Vagina (tissue), 2 donors: ENCODE data around the gene SBNO1. TPM values are rescaled to one million over a fixed set of nuclear protein-coding genes. Genes with fewer than 3 reads are reported as not detected.

Source experiments
- DNase-seq, 2 donors: peaks; one replicate each; pipeline ENCODE4 v3.0.0-alpha.2; 2017; ENCODE audit errors: extremely low spot score in 2 of 2
- H3K27ac ChIP-seq: fragments of 200-600 bp; sonication (generic); one replicate; pipeline ENCODE4 v1.5.1; 2019
- H3K27me3 ChIP-seq: fragments of 200-600 bp; sonication (generic); one replicate; pipeline ENCODE4 v1.5.1; 2019
- H3K36me3 ChIP-seq, 2 donors: fragments of 200-600 bp; sonication (generic); one replicate each; pipeline ENCODE4 v1.5.1; 2017 to 2019
- H3K4me1 ChIP-seq: fragments of 200-600 bp; sonication (generic); one replicate; pipeline ENCODE4 v1.5.1; 2019
- H3K4me3 ChIP-seq, 2 donors: fragments of 200-600 bp; sonication (generic); 1 replicate in 1 of 2; 2 replicates in 1 of 2; pipeline ENCODE4 v1.5.1; 2016 to 2019
- H3K9me3 ChIP-seq: fragments of 200-600 bp; sonication (generic); one replicate; pipeline ENCODE4 v1.5.1; 2019
- POLR2A ChIP-seq, 2 donors: fragments of 450-650 bp; IDR thresholded peaks; one replicate each; pipeline ENCODE4 v1.6.1; 2017; ENCODE audit warnings: antibody characterized with exemption in 2 of 2, mild to moderate bottlenecking in 2 of 2, moderate library complexity in 2 of 2
- POLR2AphosphoS5 ChIP-seq, 2 donors: sonication (generic); formaldehyde crosslinking; IDR thresholded peaks; one replicate each; pipeline ENCODE4 v1.9.0; 2017; ENCODE audit warnings: antibody characterized with exemption in 2 of 2, mild to moderate bottlenecking in 2 of 2, low read depth in 1 of 2; ENCODE audit not compliant: insufficient read depth in 1 of 2
- intact Hi-C: fragments of 100-400 bp; cut with DNase I; formaldehyde crosslinking; loops from one replicate; pipeline ENCODE4 v1.15.1; 2023
- total RNA-seq: library from RNA; depleted of rRNA; stranded (reverse); fragments of >200 nt; gene quantifications from one replicate; pipeline ENCODE4 v1.2.3, GENCODE V29; 2016
- TF ChIP-seq, protein P1 (sequence below), 3 experiments: fragments of 450-650 bp in 2 of 3; fragments of 200-600 bp in 1 of 3; sonication (generic) in 1 of 3; IDR thresholded peaks; one replicate each; pipeline ENCODE4 v1.5.1; 2017 to 2019; ENCODE audit warnings: antibody characterized with exemption in 3 of 3, mild to moderate bottlenecking in 2 of 3, moderate library complexity in 2 of 3

SBNO1 gene
- total RNA-seq, 1 donor from 2014 or later: 15.0 TPM

DNA sequence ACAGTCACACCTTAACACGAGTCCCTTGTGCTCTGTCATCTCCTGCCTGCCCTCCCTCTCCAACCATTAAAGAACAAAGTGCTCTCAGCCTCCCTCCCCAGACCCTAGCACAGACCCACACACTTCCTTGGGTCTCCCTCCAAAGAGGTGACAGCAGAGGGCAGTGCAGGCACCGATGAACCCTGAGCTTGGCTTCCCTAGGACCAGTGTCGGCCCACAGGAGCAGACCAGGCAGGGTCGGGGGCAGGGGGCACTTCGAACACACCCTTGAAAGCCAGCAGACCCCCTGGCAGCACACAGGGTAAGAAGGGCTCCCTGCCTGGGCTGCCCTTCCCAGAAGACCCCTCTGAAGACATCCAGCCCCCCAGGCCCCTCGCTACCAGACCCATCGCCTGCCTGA lies 100.0 kb downstream of the SBNO1 start:
- peaks cover 38% of the 10 kb centered on the region for H3K4me1 ChIP-seq
- H3K4me3 ChIP-seq: no peak overlapping the region
- intact Hi-C loops: loop anchor here (10.0 kb wide), 2 partner anchors 120 to 340 kb away; partner anchors contain the start of genes DDX55 and KMT5A
- no peaks in the 10 kb centered on the region for H3K9me3 ChIP-seq
- no peak for TF ChIP-seq POLR2AphosphoS5 (IDR thresholded peaks at IDR 0.05; ENCODE audit: insufficient read depth in 1 of 2, low read depth in 1 of 2)
- TF ChIP-seq, protein P1, sequence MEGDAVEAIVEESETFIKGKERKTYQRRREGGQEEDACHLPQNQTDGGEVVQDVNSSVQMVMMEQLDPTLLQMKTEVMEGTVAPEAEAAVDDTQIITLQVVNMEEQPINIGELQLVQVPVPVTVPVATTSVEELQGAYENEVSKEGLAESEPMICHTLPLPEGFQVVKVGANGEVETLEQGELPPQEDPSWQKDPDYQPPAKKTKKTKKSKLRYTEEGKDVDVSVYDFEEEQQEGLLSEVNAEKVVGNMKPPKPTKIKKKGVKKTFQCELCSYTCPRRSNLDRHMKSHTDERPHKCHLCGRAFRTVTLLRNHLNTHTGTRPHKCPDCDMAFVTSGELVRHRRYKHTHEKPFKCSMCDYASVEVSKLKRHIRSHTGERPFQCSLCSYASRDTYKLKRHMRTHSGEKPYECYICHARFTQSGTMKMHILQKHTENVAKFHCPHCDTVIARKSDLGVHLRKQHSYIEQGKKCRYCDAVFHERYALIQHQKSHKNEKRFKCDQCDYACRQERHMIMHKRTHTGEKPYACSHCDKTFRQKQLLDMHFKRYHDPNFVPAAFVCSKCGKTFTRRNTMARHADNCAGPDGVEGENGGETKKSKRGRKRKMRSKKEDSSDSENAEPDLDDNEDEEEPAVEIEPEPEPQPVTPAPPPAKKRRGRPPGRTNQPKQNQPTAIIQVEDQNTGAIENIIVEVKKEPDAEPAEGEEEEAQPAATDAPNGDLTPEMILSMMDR (IDR thresholded peaks at IDR 0.05): no peak
- TF ChIP-seq POLR2A (IDR thresholded peaks at IDR 0.05): no peak
- DNase-seq: no peak
- peaks cover 0 to 43% of the 10 kb centered on the region in 2 donors for H3K36me3 ChIP-seq
- no peak overlapping the region for H3K27ac ChIP-seq
- no peaks in the 10 kb centered on the region for H3K27me3 ChIP-seq

DNA sequence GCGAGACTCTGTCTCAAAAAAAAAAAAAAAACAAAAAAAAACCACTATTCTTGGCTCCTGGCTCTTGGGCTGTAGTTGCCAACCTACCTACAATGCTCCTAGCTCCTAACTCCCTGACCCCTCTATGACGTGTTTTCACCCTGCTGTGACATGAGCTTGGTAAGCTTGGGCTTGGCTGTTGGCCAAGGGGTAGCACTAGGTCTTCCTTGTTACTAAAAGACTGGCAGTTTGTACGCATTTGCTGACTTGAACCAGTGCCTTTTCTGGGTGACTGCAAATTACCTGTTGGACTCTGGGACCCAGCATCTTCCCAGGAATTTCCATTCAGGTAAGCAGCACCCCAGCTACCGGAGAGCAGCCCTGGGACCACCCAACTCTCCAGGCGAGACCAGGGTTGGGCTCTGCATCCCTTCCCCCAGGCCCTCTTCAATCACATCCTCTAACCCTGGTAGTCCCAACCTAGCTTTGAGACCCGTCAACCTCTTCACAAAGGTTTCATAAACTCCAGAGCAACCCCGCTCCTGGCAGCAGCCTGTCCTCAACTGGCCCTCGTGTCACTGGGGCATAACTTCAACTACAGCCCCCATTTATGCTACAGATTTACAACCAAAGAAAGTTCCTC lies 101.3 kb downstream of the SBNO1 start:
- no peak for TF ChIP-seq POLR2AphosphoS5 (IDR thresholded peaks at IDR 0.05; ENCODE audit: insufficient read depth in 1 of 2, low read depth in 1 of 2)
- TF ChIP-seq, protein P1 (IDR thresholded peaks at IDR 0.05): no peak
- TF ChIP-seq POLR2A (IDR thresholded peaks at IDR 0.05): no peak
- intact Hi-C loops: loop anchor here (10.0 kb wide), 2 partner anchors 121 to 341 kb away; partner anchors contain the start of genes DDX55 and KMT5A
- H3K27ac ChIP-seq: no peak overlapping the region
- DNase-seq: no peak
- peaks cover 29% of the 10 kb centered on the region for H3K4me1 ChIP-seq
- no peaks in the 10 kb centered on the region for H3K9me3 ChIP-seq
- no peak overlapping the region for H3K4me3 ChIP-seq
- H3K27me3 ChIP-seq: no peaks in the 10 kb centered on the region
- H3K36me3 ChIP-seq: peaks cover 0 to 54% of the 10 kb centered on the region in 2 donors

DNA sequence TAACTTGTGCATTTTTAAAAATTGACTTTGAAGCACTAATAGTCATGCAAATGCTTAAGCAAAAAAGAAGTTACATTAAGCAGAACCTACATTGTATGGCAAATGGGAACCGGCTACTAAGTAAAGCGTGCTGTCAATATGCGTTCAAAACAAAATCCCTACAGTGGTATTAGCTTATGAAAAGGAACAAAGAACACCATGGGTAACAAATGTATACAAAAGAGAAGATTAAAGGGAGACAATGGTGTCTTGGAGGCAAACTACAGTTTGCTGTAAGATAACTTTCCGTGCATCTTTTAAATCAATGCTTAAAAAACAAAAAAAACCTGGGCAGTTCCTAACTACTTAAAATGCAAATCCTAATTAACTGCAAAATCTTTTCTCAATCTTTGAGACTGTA lies 103.5 kb downstream of the SBNO1 start:
- intact Hi-C loops: loop anchor here (10.0 kb wide), 2 partner anchors 124 to 344 kb away; partner anchors contain the start of genes DDX55 and KMT5A
- Histone ChIP-seq H3K27me3 (no peaks in the 10 kb centered on the region), H3K9me3 (no peaks in the 10 kb centered on the region), H3K4me3 (no peak overlapping the region), H3K27ac (no peak overlapping the region), H3K4me1 (peaks cover 14% of the 10 kb centered on the region), H3K36me3 (peaks cover 0 to 74% of the 10 kb centered on the region in 2 donors)
- no peak for DNase-seq
- TF ChIP-seq POLR2A (IDR thresholded peaks at IDR 0.05) (no peak), POLR2AphosphoS5 (IDR thresholded peaks at IDR 0.05; ENCODE audit: insufficient read depth in 1 of 2, low read depth in 1 of 2) (no peak)
- TF ChIP-seq, protein P1 (IDR thresholded peaks at IDR 0.05): no peak

DNA sequence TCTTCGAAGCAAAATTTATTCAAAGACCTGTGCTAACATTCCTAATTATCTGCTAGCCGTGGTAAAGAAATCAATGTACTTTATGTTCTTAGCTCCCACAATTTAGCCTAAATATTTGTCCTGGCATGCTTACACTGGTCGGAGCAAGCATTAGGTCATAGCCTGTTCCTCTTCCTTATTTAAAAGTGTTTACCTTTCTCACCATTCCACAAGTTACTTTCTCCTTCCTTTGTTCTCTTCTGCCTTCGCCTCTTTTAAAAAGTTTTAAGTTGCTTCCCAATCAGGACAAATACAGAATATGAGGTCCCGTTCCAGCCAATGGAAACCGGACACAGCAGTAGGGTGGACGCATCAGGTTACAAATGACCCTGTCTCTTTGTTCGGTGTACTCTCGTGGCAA lies 104.6 kb downstream of the SBNO1 start:
- peaks cover 0 to 81% of the 10 kb centered on the region in 2 donors for H3K36me3 ChIP-seq

More for the DNA sequence above, 104.6 kb downstream of the SBNO1 start:
- Histone ChIP-seq H3K27ac (no peak overlapping the region), H3K4me3 (no peak overlapping the region), H3K9me3 (no peaks in the 10 kb centered on the region), H3K27me3 (no peaks in the 10 kb centered on the region), H3K4me1 (peaks cover 5% of the 10 kb centered on the region)
- no peak for DNase-seq
- intact Hi-C loops: loop anchor here (10.0 kb wide), 2 partner anchors 125 to 345 kb away; partner anchors contain the start of genes DDX55 and KMT5A
- no peak for TF ChIP-seq POLR2AphosphoS5 (IDR thresholded peaks at IDR 0.05; ENCODE audit: insufficient read depth in 1 of 2, low read depth in 1 of 2)
- TF ChIP-seq POLR2A (IDR thresholded peaks at IDR 0.05): no peak
- TF ChIP-seq, protein P1 (IDR thresholded peaks at IDR 0.05): no peak
